T47D (cell line): ENCODE data around the gene RIN1.

ENCODE experiments used
- DNase-seq, 2 experiments: peaks; one replicate each; pipeline versions ENCODE4 v3.0.0 to v3.0.0-alpha.2; 2011 to 2012; ENCODE audit warnings: low read depth in 1 of 2, low spot score in 1 of 2
- JUND ChIP-seq: IDR thresholded peaks from 2 replicates; pipeline ENCODE4 v1.6.1; 2012; ENCODE audit warnings: low read depth
- in situ Hi-C: cut with HindIII; loops from 2 replicates; pipeline ENCODE4 v1.10.0; 2016; ENCODE audit warnings: low sequenced_read_pairs, low pct_unique_long_range_greater_than_20kb

Gene RIN1

GRCh38 chr11:66346476-66347424 lies 10.5 kb upstream of the RIN1 start:
- DNase-seq: no peak
- in situ Hi-C loops: no loop called here

DNA sequence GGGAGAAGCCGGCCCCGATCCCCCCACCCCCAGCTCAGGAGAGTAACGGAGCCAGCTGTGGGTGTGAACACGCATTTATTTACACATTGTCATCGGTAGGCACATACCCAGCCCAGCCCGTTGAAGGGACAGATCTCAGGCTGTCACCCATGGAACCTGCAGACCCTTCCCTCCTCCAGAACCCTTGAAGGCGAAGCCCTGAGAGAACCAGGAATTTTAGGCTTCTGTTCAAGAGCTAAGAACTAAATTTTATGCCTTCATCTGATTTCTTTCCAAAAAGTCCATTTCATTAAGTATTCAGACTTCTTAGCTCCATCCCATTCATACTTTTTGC lies 9.0 kb upstream of the RIN1 start:
- in situ Hi-C loops: no loop called here
- TF ChIP-seq JUND: no peak
- DNase-seq: no peak

More at GRCh38 chr11:66346476-66347424, 10.5 kb upstream of the RIN1 start:
- TF ChIP-seq JUND: no peak

GRCh38 chr11:66344550-66345315 lies 8.5 kb upstream of the RIN1 start, which contains the start of gene BRMS1:
BRMS1 (minus strand) TSS chr11:66345104; CDS start chr11:66342234, 2,870 bp downstream.
- in situ Hi-C loops: no loop called here
- DNase-seq: peak; percentile 98
- TF ChIP-seq JUND: no peak

DNA sequence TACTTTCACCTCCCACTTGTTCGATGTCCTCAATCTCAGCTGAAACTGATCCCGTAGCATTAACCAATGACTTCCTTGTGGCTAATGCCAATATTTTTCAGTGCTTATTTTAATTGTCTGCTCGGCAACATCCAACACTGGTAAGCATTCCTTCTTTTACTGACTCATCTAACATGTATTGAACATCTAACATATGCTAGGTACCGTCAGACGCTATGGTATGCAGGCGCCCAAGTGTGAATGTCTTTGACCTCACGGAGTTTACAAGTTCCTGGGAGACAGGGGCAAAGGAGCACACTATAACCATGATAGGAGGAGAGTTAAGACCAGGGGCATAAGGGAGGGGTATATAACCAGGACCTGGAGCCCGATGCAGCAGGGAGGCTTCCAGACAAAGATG lies 6.9 kb upstream of the RIN1 start:
- in situ Hi-C loops: no loop called here
- no peak for TF ChIP-seq JUND
- DNase-seq: no peak

- TF ChIP-seq JUND: no peak
- DNase-seq: no peak
- in situ Hi-C loops: no loop called here
These were observed 5.4 kb upstream of the RIN1 start for GRCh38 chr11:66341502-66342126.

DNA sequence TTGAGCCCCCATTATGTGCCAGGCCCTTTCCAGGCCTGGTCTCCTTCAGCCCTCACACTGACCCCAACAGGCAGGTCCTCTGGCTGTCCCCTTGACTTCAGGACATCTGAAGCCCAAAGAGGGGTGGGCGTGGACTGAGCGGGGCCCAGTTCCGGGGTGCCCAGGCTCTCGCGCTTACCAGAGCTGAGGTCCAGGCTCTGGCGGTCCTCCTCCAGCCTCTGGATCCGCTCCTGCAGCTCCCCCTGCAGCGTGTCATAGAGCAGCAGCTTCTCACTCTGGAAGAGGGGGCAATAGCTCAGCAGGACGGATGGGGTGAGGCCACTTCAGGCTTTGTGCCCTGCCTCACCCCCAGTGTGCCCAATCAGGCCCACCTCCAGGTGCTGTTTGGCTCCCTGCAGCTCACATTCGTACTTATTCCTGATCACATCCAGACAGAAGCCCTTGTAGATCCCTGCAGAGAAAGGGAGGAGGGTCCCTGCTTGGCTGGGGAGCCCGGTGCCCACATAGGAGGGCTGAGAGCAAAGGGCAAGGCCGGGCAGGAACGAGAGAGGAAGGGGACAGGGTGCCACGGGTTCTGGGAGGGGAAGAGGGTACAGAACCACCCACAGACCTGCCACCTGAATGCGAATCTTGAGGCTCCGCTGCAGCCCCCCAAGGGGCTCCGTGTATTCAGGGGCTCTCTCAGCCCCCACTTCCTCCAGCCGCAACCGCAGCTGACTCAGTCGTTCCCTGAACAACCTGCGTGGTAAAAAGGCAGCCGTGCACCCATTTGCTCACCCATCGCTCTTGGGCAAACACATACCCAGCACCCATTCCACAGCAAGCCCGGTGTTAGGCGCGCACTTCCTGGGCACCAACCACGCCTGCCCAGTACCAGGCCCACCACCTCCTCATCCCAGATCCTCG lies 4.6 kb upstream of the RIN1 start:
- in situ Hi-C loops: no loop called here
- no peak for DNase-seq
- no peak for TF ChIP-seq JUND

- TF ChIP-seq JUND: no peak
- in situ Hi-C loops: no loop called here
- DNase-seq: no peak
These were observed 3.7 kb upstream of the RIN1 start for GRCh38 chr11:66339686-66340483.

- TF ChIP-seq JUND: no peak
- no peak for DNase-seq
- in situ Hi-C loops: no loop called here
These were observed 3.0 kb upstream of the RIN1 start for GRCh38 chr11:66339162-66339675.

DNA sequence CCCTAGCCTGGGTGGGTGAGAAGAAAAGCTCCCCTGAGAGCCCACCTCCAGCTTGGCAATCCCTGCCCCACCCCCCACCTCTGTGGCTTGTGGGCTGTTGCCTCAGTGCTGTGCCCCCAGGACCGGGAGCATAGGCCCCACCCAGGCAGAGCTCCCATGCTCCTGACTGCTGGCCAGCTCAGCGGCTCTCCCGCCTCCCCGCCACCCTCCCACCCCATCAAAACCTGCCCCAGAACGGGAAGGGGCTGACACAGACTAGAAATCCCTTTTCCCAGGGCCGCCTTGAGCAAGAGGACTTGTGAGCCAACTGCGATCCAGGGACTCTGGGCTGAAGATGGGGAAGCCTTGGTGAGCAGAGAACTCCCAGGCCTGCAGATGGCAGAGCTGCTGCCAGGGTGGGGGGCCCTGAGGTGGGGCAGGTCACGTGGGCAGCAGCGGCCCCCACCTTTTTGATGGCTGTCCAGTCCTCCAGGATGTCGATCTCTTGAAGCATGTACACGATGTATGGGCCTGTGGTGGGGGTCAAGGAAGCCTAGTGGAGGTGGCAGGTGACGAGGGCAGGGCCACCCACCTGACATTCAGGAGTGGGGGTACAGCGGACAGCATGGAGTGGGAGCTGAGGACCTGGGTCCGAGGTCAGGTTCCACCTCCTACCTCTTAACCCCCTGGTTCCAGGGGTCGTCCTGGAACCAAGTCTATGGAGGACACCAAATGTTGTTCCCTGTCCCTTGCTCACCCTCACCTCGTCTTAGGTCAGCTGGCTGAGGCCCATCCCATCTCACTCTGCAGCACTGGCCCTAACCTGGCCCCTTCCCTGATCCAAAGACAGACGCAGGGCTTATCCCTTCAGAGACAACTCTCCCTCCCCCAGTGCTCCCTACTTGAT lies 2.3 kb upstream of the RIN1 start:
- in situ Hi-C loops: no loop called here
- no peak for DNase-seq
- no peak for TF ChIP-seq JUND
